GM21723 (cell line): ENCODE results near the gene SP3.

Experiments used
- ATAC-seq: cut with Tn5 transposase; IDR thresholded peaks from one replicate; pipeline ENCODE4 v1.9.1; 2021; ENCODE audit warnings: mild to moderate bottlenecking, moderate library complexity; ENCODE audit not compliant: unreplicated experiment

Gene SP3

DNA sequence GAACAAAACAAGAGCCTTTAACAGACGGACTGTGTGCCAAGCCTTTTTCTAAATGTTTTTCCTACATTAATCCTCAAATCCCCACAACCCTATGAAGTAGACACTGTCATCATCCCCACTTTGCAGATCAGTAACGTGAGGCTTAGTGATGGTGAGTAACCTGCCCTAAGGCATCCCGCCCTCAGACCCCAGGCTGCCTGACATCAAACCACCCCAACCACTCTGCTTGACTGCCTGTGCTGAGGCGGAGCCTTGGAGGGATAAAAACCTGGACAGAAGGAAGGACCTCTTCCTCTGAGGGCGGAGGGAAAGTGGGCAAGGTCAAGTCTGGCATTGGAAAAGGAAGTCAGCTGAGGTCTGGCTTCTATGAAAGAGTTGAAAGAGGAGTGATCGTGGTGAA lies 104.6 kb downstream of the SP3 start:
- ATAC-seq, result no peak

GRCh38 chr2:173860082-173860481 lies 105.1 kb downstream of the SP3 start:
- ATAC-seq, result no peak

- peak; percentile 66 for ATAC-seq
These were observed 106.9 kb downstream of the SP3 start for GRCh38 chr2:173858291-173858731.
